ENCODE results near the gene KRTAP5-10.
"Not testable (repeated sequence)": the region's sequence is repeated elsewhere in the genome, so short reads cannot be mapped to it uniquely, and the experiment has no call there.

- not testable (repeated sequence) for TF ChIP-seq POLR2A (IDR thresholded peaks at IDR 0.05; ENCODE audit: low read depth, low read length); POLR2AphosphoS5 (IDR thresholded peaks at IDR 0.05; ENCODE audit: low read depth, low read length); TAF1 (IDR thresholded peaks at IDR 0.05; ENCODE audit: borderline replicate concordance, low read depth, low read length)
Measured at GRCh38 chr11:71588314-71588713, 23.0 kb downstream of the KRTAP5-10 start.
